Measurements from ENCODE around the gene SLC7A5.

SLC7A5 gene

DNA sequence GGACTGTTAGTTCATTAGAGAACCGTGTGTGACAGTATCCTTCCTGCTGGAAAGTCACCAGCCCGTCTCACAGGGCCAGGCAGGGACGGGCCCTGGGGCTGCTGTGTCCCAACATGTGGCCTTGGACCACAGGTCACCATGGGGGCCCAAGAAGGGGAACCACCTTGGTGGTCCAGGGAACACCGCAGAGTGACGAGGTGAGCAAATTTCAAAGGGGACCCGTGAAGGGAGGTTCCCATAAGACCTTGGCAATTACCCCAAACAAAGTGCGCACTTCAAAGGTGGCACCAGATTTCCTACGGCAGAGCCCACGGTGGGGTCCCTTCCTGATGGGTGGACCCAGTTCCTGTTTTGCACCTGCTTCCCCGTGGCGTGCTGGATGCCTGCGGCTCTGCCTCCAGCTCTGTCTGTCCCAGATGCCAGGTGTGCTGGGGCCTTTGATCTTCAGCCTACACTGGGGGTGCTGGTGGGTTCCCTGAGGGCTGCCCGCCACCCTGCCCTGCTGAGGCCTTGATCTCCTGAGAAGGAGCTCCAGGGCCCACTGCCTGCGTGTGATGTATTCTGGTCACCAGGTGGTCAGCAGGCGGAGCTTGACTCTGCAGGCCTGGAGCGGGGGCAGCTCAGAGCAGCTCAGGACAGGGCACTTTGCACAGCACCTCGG lies 27.0 kb downstream of the SLC7A5 start:
- no peak overlapping the region for H3K27ac ChIP-seq
- no peaks in the 10 kb centered on the region for H3K4me1 ChIP-seq (ENCODE audit: control insufficient read depth in 1 of 2, insufficient read depth in 1 of 2, low read depth in 1 of 2, low read length in 1 of 2)
- no peaks in the 10 kb centered on the region for H3K9me3 ChIP-seq
- TF ChIP-seq, protein P1, sequence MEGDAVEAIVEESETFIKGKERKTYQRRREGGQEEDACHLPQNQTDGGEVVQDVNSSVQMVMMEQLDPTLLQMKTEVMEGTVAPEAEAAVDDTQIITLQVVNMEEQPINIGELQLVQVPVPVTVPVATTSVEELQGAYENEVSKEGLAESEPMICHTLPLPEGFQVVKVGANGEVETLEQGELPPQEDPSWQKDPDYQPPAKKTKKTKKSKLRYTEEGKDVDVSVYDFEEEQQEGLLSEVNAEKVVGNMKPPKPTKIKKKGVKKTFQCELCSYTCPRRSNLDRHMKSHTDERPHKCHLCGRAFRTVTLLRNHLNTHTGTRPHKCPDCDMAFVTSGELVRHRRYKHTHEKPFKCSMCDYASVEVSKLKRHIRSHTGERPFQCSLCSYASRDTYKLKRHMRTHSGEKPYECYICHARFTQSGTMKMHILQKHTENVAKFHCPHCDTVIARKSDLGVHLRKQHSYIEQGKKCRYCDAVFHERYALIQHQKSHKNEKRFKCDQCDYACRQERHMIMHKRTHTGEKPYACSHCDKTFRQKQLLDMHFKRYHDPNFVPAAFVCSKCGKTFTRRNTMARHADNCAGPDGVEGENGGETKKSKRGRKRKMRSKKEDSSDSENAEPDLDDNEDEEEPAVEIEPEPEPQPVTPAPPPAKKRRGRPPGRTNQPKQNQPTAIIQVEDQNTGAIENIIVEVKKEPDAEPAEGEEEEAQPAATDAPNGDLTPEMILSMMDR (IDR thresholded peaks at IDR 0.05): no peak
- no peaks in the 10 kb centered on the region for H3K27me3 ChIP-seq
- no peak overlapping the region for H3K4me3 ChIP-seq (ENCODE audit: low read depth in 1 of 2, low read length in 1 of 2)
- peaks cover 30% of the 10 kb centered on the region for H3K36me3 ChIP-seq

DNA sequence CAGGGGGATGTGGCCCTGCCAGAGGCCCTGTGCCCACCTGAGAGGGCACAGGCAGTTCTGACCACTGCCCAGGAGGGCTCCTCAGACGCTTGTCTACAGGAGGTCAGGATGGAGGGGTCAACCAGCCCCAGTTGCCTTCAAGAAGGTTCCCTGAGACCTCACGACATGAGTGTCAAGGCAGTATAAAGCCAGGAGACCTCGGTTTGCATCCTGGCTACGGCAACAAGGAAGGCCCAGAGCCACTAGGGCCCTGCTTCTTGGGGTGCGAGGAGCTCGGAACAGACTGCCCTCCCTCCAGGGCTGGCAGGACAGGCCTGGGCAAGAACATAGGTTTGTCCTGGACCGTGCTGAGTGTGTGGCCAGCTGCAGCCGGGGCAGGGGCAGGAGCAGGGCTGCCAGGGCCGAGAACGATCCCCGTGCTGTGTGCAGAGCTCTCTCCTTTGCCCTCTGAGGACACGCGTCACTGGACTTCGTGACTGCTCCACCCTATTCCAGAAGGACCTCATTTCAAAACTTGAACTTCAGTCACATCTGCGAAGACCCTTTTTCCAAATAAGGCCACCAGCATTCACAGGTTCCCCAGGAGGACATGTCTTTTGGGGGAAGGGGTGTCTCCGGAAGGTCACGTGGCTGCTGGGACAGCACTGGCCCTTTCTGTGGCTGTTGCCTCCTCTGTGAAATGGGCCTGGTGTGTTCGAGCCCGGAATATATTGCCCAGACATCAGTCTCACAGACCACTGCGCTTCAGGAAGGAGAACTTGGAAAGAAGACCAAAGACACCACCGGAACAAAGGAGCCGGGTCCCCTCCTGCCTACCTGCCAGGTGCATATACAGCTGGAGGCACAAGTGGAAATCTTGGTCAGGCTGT lies 27.7 kb downstream of the SLC7A5 start:
- no peaks in the 10 kb centered on the region for H3K27me3 ChIP-seq
- H3K27ac ChIP-seq: no peak overlapping the region
- H3K36me3 ChIP-seq: peaks cover 37% of the 10 kb centered on the region
- H3K4me3 ChIP-seq (ENCODE audit: low read depth in 1 of 2, low read length in 1 of 2): no peak overlapping the region
- H3K4me1 ChIP-seq (ENCODE audit: control insufficient read depth in 1 of 2, insufficient read depth in 1 of 2, low read depth in 1 of 2, low read length in 1 of 2): no peaks in the 10 kb centered on the region
- TF ChIP-seq, protein P1 (IDR thresholded peaks at IDR 0.05): no peak
- H3K9me3 ChIP-seq: no peaks in the 10 kb centered on the region

DNA sequence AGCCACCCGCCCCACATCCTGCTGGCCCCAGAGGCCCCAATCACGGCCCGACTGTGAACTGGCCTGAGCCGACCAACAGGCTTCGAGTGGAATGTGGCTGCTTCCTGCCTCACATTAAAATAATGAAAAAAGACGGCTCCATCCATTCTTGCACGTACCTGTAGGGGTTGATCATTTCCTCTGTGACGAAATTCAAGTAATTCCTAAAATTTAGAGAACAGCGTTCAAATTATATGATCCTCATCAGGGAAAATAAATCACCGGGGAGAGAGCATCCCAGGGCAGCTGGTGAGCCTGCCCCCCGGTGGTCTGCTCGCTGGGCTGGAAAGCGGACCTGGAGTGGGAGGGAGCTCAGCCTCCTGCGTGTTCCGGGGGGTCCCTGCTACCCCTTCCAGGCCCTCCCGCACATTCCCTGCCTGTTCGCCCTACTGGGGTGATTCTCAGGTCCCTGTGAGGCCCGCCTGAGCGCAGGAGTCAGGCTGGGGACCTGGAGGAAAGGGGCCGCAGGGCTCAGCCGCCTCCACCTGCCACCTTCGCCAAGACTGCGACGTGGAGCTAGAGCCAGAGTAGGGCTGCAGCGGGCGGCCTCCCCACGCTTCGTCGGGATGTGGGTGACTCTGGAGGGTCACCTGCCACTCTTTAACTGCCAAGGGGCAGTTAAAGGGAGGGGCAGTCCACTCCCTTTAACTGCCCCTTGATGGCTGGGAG lies 28.9 kb downstream of the SLC7A5 start:
- Histone ChIP-seq H3K27ac (no peak overlapping the region), H3K36me3 (peaks cover 49% of the 10 kb centered on the region), H3K4me1 (ENCODE audit: control insufficient read depth in 1 of 2, insufficient read depth in 1 of 2, low read depth in 1 of 2, low read length in 1 of 2) (no peaks in the 10 kb centered on the region), H3K4me3 (ENCODE audit: low read depth in 1 of 2, low read length in 1 of 2) (no peak overlapping the region), H3K9me3 (no peaks in the 10 kb centered on the region), H3K27me3 (no peaks in the 10 kb centered on the region)
- TF ChIP-seq, protein P1 (IDR thresholded peaks at IDR 0.05): no peak

DNA sequence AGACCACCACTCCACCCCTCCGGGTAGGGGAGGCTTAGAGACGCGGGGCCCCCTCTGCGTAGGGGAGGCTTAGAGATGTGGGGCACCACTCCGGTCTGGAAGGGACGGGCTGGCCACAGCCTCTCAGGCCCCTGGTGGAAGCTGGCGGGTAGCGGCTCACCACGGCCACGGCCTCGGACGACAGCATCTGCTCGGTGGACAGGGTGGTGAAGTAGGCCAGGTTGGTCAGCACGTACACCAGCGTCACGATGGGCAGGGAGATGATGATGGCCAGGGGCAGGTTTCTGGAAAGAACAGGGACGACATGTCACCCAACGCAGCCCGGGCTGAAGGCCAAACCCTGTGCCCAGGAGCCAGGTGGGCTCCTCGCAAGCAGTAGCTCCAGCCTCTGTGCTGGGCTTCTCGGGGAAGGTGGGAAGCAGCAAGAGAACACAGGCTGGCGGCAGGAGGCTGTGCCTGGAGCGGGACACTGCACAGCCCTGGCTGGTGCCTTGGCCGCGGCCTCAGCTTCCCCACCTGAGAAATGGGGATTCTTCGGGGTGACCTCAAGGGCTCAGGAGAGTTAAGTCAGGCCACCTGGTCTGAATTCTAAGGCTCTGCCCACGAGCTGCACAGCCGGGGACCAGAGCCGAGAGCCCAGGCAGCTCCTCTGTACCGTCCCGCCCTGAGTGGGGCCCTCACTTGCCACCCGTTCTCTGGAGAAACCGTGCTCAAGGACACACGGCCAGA lies 29.6 kb downstream of the SLC7A5 start:
- Histone ChIP-seq H3K27ac (no peak overlapping the region), H3K27me3 (no peaks in the 10 kb centered on the region), H3K4me3 (ENCODE audit: low read depth in 1 of 2, low read length in 1 of 2) (no peak overlapping the region), H3K9me3 (no peaks in the 10 kb centered on the region), H3K36me3 (peaks cover 56% of the 10 kb centered on the region), H3K4me1 (ENCODE audit: control insufficient read depth in 1 of 2, insufficient read depth in 1 of 2, low read depth in 1 of 2, low read length in 1 of 2) (no peaks in the 10 kb centered on the region)
- TF ChIP-seq, protein P1 (IDR thresholded peaks at IDR 0.05): no peak
